Neural cell (in vitro differentiated cells): Measurements from ENCODE around the gene MSI2.

Experiments
- CTCF ChIP-seq: fragments of 450-650 bp; IDR thresholded peaks from 2 replicates; pipeline ENCODE4 v1.5.1; 2014; ENCODE audit warnings: antibody characterized with exemption, mild to moderate bottlenecking, moderate library complexity; ENCODE audit not compliant: poor library complexity, severe bottlenecking
- EP300 ChIP-seq: fragments of 450-650 bp; conservative IDR thresholded peaks from 2 replicates; pipeline ENCODE4 v1.6.1; 2014; ENCODE audit warnings: antibody characterized with exemption, mild to moderate bottlenecking, moderate library complexity; ENCODE audit not compliant: poor library complexity, severe bottlenecking
- EZH2 ChIP-seq: fragments of 200-600, 300-800 bp; shearing (Covaris generic), sonication (generic); IDR thresholded peaks from 2 replicates; pipeline ENCODE4 v1.6.1; 2014; ENCODE audit warnings: antibody characterized with exemption, low read length, borderline replicate concordance, mild to moderate bottlenecking; ENCODE audit not compliant: insufficient read depth, poor library complexity, severe bottlenecking
- POLR2AphosphoS5 ChIP-seq: IDR thresholded peaks from 2 replicates; pipeline ENCODE4 v1.6.1; 2012
- RAD21 ChIP-seq: fragments of 450-650 bp; conservative IDR thresholded peaks from 2 replicates; pipeline ENCODE4 v1.6.1; 2014; ENCODE audit warnings: antibody characterized with exemption, mild to moderate bottlenecking, moderate library complexity
- REST ChIP-seq: IDR thresholded peaks from 2 replicates; pipeline ENCODE4 v1.6.1; 2012; ENCODE audit warnings: borderline replicate concordance
- SMC3 ChIP-seq: fragments of 450-650 bp; conservative IDR thresholded peaks from 2 replicates; pipeline ENCODE4 v1.6.1; 2014; ENCODE audit warnings: antibody characterized with exemption, mild to moderate bottlenecking, moderate library complexity; ENCODE audit not compliant: poor library complexity

- no peak for TF ChIP-seq CTCF
- TF ChIP-seq REST = no peak
- no peak for TF ChIP-seq EZH2
- no peak for TF ChIP-seq SMC3
- TF ChIP-seq RAD21 = no peak
- no peak for TF ChIP-seq POLR2AphosphoS5
- TF ChIP-seq EP300 = no peak
These were observed 338.4 kb downstream of the MSI2 start for GRCh38 chr17:57594767-57595166.
